Rectal smooth muscle tissue (tissue), 1 donor: Measurements from ENCODE around the gene ZNF524.

Experiments used
- H3K27ac ChIP-seq: one replicate; pipeline ENCODE4 v1.7.0; 2013; ENCODE audit warnings: low read depth, low read length, inconsistent platforms
- H3K27me3 ChIP-seq: one replicate; pipeline ENCODE4 v1.7.0; 2013; ENCODE audit warnings: low read length; ENCODE audit not compliant: control insufficient read depth, insufficient read depth
- H3K36me3 ChIP-seq: one replicate; pipeline ENCODE4 v1.7.0; 2013; ENCODE audit warnings: low read length; ENCODE audit not compliant: control insufficient read depth, insufficient read depth
- H3K4me1 ChIP-seq: one replicate; pipeline ENCODE4 v1.7.0; 2013; ENCODE audit warnings: low read length; ENCODE audit not compliant: control insufficient read depth, insufficient read depth
- H3K4me3 ChIP-seq: one replicate; pipeline ENCODE4 v1.7.0; 2013; ENCODE audit warnings: low read length
- H3K9ac ChIP-seq: one replicate; pipeline ENCODE4 v1.7.0; 2013; ENCODE audit warnings: low read length

The ZNF524 gene

GRCh38 chr19:55635856-55636440 lies 35.9 kb downstream of the ZNF524 start:
- Histone ChIP-seq H3K36me3 (peaks cover 2% of the 10 kb centered on the region), H3K27me3 (no peaks in the 10 kb centered on the region), H3K4me1 (peaks cover 20% of the 10 kb centered on the region), H3K27ac (peak overlapping the region; percentile 96), H3K4me3 (peak overlapping the region; percentile 99), H3K9ac (peak overlapping the region; percentile 100)

- no peaks in the 10 kb centered on the region for H3K27me3 ChIP-seq
- peaks cover 20% of the 10 kb centered on the region for H3K4me1 ChIP-seq
- H3K27ac ChIP-seq: no peak overlapping the region
- no peak overlapping the region for H3K4me3 ChIP-seq
- no peak overlapping the region for H3K9ac ChIP-seq
- peaks cover 2% of the 10 kb centered on the region for H3K36me3 ChIP-seq
These were observed 36.6 kb downstream of the ZNF524 start for GRCh38 chr19:55636723-55637122.

GRCh38 chr19:55637534-55637933 lies 37.4 kb downstream of the ZNF524 start:
- H3K27me3 ChIP-seq: no peaks in the 10 kb centered on the region
- no peak overlapping the region for H3K9ac ChIP-seq
- peaks cover 19% of the 10 kb centered on the region for H3K4me1 ChIP-seq
- peaks cover 2% of the 10 kb centered on the region for H3K36me3 ChIP-seq
- no peak overlapping the region for H3K4me3 ChIP-seq
- no peak overlapping the region for H3K27ac ChIP-seq

GRCh38 chr19:55638864-55639359 lies 38.8 kb downstream of the ZNF524 start:
- Histone ChIP-seq H3K9ac (no peak overlapping the region), H3K27me3 (no peaks in the 10 kb centered on the region), H3K4me1 (peaks cover 23% of the 10 kb centered on the region), H3K27ac (no peak overlapping the region), H3K36me3 (peaks cover 2% of the 10 kb centered on the region), H3K4me3 (no peak overlapping the region)

GRCh38 chr19:55640043-55640576 lies 40.0 kb downstream of the ZNF524 start:
- Histone ChIP-seq H3K4me1 (peaks cover 30% of the 10 kb centered on the region), H3K27ac (peak overlapping the region; percentile 86), H3K4me3 (peak overlapping the region; percentile 74), H3K36me3 (no peaks in the 10 kb centered on the region), H3K27me3 (no peaks in the 10 kb centered on the region), H3K9ac (peak overlapping the region; percentile 68)

DNA sequence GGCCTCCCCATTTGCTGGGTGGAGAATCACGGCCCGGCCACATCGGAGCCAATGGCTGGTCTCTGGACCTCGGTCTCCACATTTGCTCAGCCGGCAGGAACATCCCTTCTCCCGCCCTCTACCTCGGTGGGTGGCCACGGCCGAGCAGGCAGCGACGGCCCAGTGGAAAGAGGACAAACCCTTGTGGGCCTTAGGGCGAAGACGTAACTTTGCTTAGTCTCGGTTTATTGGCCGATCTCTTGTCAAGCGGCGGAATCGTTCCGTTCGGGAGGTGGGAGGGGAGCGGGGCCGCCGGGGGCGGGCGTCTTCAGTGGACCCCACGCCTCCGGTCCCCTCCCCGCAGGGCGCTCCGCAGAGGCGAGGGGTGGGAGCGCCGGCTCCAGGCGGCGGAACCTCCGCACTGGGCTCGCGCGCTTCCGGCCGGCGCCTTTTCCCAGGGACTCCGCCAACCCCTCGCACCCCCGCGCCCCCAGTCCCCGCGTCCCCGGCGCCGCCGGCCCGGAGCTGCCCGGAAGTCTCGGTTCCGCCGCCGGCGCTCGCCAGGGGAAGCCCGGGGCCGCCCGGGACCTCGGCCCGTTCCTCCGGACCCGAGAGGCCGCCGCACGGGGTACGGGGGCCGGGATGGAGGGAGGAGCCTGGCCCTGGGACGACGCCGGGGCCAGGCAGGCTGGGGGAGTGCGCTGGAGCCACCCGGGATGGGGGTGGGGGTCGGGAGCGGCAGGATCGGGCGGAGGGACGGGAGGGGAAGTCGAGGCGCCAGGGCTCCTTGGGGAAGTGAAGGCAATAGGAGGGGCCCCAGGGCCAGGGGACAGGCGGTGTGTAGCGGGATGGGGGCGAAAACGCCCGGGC lies 40.7 kb downstream of the ZNF524 start, which contains the start of gene ZNF580:
TSS of gene ZNF580 (plus strand) at position 426 of the 849 bp plus-strand sequence. CDS start 1,507 bp downstream, outside the sequence.
- peak within 1 kb of the TSS; percentile 92 for H3K4me3 ChIP-seq
- H3K9ac ChIP-seq: peak within 1 kb of the TSS; percentile 68
- peak within 1 kb of the TSS; percentile 86 for H3K27ac ChIP-seq
- no peaks in the 10 kb centered on the region for H3K36me3 ChIP-seq
- no peaks in the 10 kb centered on the region for H3K27me3 ChIP-seq
- H3K4me1 ChIP-seq: peaks cover 27% of the 10 kb centered on the region

DNA sequence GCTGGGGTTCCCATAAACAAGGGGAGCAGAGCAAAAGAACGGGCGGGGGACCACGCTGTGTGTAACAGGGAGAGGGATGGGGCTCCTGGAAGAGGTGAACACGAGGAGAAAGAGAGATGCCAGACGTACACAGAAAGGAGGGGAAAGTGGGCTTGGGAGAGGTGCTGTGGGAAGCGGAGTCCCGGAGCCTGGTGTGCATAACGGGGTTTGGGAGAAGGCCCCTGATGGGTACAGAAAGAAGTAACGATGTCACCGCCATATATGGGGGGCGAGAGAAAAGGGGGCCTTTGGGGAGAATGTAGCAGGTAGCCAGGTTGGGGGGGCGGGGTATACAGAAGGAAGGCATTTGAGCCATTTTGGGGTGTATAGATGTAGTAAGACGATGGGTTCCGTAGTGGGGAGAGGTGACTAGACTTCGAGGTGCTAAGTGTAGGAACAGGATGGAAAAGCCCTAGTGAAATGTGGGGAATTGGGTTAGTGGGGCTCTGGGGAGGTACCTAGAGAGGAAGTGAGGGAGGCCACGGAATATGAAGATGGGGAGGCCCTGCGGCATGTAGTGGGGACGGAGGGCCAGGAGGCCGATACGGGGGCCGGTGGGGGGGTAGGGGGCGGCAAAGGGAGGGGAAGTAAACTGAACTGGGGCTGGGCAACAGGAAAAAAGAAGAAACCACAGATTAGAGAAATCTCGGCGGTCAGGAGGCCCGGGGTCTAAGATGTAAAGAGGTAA lies 41.5 kb downstream of the ZNF524 start:
- peak overlapping the region; percentile 67 for H3K9ac ChIP-seq
- no peaks in the 10 kb centered on the region for H3K27me3 ChIP-seq
- peak overlapping the region; percentile 86 for H3K27ac ChIP-seq
- peaks cover 22% of the 10 kb centered on the region for H3K4me1 ChIP-seq
- peak overlapping the region; percentile 92 for H3K4me3 ChIP-seq
- H3K36me3 ChIP-seq: no peaks in the 10 kb centered on the region

DNA sequence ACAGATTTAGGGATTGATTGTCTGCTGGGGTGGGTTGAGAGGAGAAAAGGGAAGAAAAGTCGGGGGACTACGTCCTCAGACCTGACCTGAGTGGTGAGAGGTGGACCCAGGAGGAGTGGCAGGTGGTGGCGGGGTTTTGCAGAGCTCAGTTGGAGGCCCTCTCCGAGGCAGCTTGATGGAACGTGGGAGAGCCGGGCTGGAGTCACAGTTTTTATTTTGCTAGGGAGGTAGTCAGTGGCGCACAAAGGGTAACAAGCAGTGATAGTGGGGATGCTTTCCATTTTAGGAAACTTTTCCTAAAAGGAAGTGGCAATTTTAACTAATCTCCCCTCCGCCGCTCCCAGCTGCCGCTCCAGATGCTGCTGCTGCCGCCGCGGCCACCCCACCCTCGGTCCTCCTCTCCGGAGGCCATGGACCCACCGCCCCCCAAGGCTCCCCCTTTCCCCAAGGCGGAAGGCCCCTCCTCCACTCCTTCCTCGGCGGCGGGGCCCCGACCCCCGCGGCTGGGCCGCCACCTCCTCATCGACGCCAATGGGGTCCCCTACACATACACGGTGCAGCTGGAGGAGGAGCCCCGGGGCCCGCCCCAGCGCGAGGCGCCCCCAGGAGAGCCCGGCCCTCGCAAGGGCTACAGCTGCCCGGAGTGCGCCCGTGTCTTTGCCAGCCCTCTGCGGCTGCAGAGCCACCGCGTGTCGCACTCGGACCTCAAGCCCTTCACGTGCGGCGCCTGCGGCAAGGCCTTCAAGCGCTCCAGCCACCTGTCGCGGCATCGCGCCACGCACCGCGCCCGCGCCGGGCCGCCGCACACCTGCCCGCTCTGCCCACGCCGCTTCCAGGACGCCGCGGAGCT lies 42.3 kb downstream of the ZNF524 start:
- peak overlapping the region; percentile 45 for H3K9ac ChIP-seq
- no peaks in the 10 kb centered on the region for H3K27me3 ChIP-seq
- peak overlapping the region; percentile 92 for H3K4me3 ChIP-seq
- peak overlapping the region; percentile 65 for H3K27ac ChIP-seq
- no peaks in the 10 kb centered on the region for H3K36me3 ChIP-seq
- H3K4me1 ChIP-seq: peaks cover 25% of the 10 kb centered on the region

GRCh38 chr19:55643003-55643886 lies 43.2 kb downstream of the ZNF524 start, which contains the start of gene ZNF581:
Gene ZNF581, plus strand, starts transcription at chr19:55643649. Its CDS starts 923 bp downstream, at chr19:55644572.
- H3K4me3 ChIP-seq: peak within 1 kb of the TSS; percentile 92
- H3K27ac ChIP-seq: peak within 1 kb of the TSS; percentile 65
- no peaks in the 10 kb centered on the region for H3K36me3 ChIP-seq
- no peaks in the 10 kb centered on the region for H3K27me3 ChIP-seq
- peaks cover 28% of the 10 kb centered on the region for H3K4me1 ChIP-seq
- H3K9ac ChIP-seq: peak within 1 kb of the TSS; percentile 45

- Histone ChIP-seq H3K27me3 (no peaks in the 10 kb centered on the region), H3K27ac (peak overlapping the region; percentile 65), H3K4me1 (peaks cover 31% of the 10 kb centered on the region), H3K4me3 (peak overlapping the region; percentile 92), H3K36me3 (no peaks in the 10 kb centered on the region), H3K9ac (peak overlapping the region; percentile 0)
These were observed 43.7 kb downstream of the ZNF524 start for GRCh38 chr19:55643887-55644176.
